ELR (cell line): ENCODE measurements around the gene ACRBP.

Experiments
- DNase-seq: peaks from one replicate; pipeline ENCODE4 v3.0.0-alpha.2; 2015; ENCODE audit warnings: low read depth

ACRBP gene

GRCh38 chr12:6646276-6647082 lies 753 bp downstream of the ACRBP start:
- DNase-seq = no peak

- no peak for DNase-seq
Measured at GRCh38 chr12:6644903-6645302, 2.3 kb downstream of the ACRBP start.

- DNase-seq = no peak
Measured at GRCh38 chr12:6644257-6644596, 3.0 kb downstream of the ACRBP start.

GRCh38 chr12:6643569-6644256 lies 3.5 kb downstream of the ACRBP start:
- DNase-seq = no peak

GRCh38 chr12:6641131-6641530 lies 6.1 kb downstream of the ACRBP start:
- no peak for DNase-seq

- no peak for DNase-seq
Measured at GRCh38 chr12:6640497-6640896, 6.7 kb downstream of the ACRBP start.

- DNase-seq = no peak
Measured at GRCh38 chr12:6639151-6639801, 8.0 kb downstream of the ACRBP start.

- DNase-seq = no peak
Measured at GRCh38 chr12:6638305-6638704, 8.9 kb downstream of the ACRBP start.

- DNase-seq = peak; percentile 40
Measured at GRCh38 chr12:6635856-6636531, 11.2 kb downstream of the ACRBP start, which contains the start of gene LPAR5. Gene LPAR5, minus strand, starts transcription at chr12:6635959. Its CDS starts 14,711 bp downstream, at chr12:6621248.

GRCh38 chr12:6635375-6635855 lies 11.8 kb downstream of the ACRBP start:
- DNase-seq = no peak

- DNase-seq = no peak
Measured at GRCh38 chr12:6632026-6632983, 14.9 kb downstream of the ACRBP start.

GRCh38 chr12:6631549-6631961 lies 15.7 kb downstream of the ACRBP start:
- DNase-seq = no peak

- DNase-seq = no peak
Measured at GRCh38 chr12:6630736-6631135, 16.5 kb downstream of the ACRBP start.

GRCh38 chr12:6627616-6628015 lies 19.6 kb downstream of the ACRBP start:
- no peak for DNase-seq

- no peak for DNase-seq
Measured at GRCh38 chr12:6626654-6627283, 20.5 kb downstream of the ACRBP start.

GRCh38 chr12:6620885-6621274 lies 26.4 kb downstream of the ACRBP start:
- no peak for DNase-seq

GRCh38 chr12:6620137-6620884 lies 26.9 kb downstream of the ACRBP start:
- no peak for DNase-seq

- DNase-seq = no peak
Measured at GRCh38 chr12:6618483-6619225, 28.6 kb downstream of the ACRBP start.

GRCh38 chr12:6615802-6616201 lies 31.4 kb downstream of the ACRBP start:
- DNase-seq = no peak
